BJ (cell line): ENCODE data around the gene GPR107. TPM values are rescaled to one million over a fixed set of nuclear protein-coding genes. Genes with fewer than 3 reads are reported as not detected.

Experiments
- CTCF ChIA-PET: fragments of 350-600 bp; formaldehyde crosslinking; extraction: SDS; loops from one replicate; lab custom pipeline; 2021; ENCODE audit warnings: antibody characterized with exemption, inconsistent platforms; lab: Yijun Ruan, JAX
- POLR2A ChIA-PET: fragments of 300-600 bp; sonication (Branson Sonifier 250); formaldehyde crosslinking; extraction: SDS; loops from one replicate; lab custom pipeline; 2021; ENCODE audit warnings: antibody characterized with exemption; lab: Charles Lee
- DNase-seq: peaks from one replicate; pipeline ENCODE4 v3.0.0-alpha.2; 2011; ENCODE audit warnings: low read depth
- H3K27me3 ChIP-seq: 2 replicates; pipeline ENCODE4 v1.6.0; 2011; ENCODE audit warnings: low read length; ENCODE audit not compliant: control insufficient read depth, insufficient read depth
- H3K36me3 ChIP-seq: 2 replicates; pipeline ENCODE4 v1.5.1; 2011; ENCODE audit warnings: low read length; ENCODE audit not compliant: control insufficient read depth, insufficient read depth
- H3K4me3 ChIP-seq: 2 replicates; pipeline ENCODE4 v1.5.1; 2011; ENCODE audit warnings: low read depth, mild to moderate bottlenecking, control low read depth, low read length
- polyA plus RNA-seq: library from polyadenylated mRNA; depleted of rRNA; stranded (reverse); fragments of >200 nt; gene quantifications from 2 replicates; pipeline ENCODE4 v1.2.3, GENCODE V29; 2011
- TF ChIP-seq, protein P1 (sequence below): IDR thresholded peaks from 2 replicates; pipeline ENCODE4 v1.5.1; 2011; ENCODE audit warnings: low read depth, mild to moderate bottlenecking, control low read depth, inconsistent platforms, low read length, moderate library complexity; ENCODE audit not compliant: insufficient read depth

The GPR107 gene
- polyA plus RNA-seq, 1 experiment = 32.5 TPM

DNA sequence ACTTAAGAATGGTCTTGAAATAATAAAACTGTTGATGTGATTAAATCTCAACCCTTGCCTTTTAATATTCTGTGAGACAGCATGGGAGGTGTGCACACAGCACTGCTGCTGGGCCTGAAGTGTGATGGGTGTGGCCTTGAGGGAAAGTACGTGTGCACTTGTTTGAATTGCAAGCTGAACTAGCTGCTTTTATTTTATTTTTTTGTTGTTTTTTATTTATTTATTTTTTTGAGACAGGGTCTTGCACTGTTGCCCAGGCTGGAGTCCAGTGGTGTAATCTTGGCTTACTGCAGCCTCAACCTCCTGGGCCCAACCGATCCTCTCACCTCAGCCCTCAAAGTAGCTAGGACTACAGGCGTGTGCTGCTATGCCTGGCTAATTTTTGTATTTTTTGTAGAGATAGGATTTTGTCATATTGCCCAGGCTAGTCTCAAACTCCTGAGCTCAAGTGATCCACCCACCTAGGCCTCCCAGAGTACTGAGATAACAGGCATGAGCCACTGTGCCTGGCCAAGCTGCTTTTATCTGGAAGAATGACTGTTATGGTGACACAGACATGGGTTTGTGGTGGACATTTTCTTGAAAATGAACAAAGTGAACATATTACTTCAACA lies 58.9 kb downstream of the GPR107 start:
- TF ChIP-seq, protein P1, sequence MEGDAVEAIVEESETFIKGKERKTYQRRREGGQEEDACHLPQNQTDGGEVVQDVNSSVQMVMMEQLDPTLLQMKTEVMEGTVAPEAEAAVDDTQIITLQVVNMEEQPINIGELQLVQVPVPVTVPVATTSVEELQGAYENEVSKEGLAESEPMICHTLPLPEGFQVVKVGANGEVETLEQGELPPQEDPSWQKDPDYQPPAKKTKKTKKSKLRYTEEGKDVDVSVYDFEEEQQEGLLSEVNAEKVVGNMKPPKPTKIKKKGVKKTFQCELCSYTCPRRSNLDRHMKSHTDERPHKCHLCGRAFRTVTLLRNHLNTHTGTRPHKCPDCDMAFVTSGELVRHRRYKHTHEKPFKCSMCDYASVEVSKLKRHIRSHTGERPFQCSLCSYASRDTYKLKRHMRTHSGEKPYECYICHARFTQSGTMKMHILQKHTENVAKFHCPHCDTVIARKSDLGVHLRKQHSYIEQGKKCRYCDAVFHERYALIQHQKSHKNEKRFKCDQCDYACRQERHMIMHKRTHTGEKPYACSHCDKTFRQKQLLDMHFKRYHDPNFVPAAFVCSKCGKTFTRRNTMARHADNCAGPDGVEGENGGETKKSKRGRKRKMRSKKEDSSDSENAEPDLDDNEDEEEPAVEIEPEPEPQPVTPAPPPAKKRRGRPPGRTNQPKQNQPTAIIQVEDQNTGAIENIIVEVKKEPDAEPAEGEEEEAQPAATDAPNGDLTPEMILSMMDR = no peak
- no peak for DNase-seq
- ChIA-PET POLR2A (no interaction called here), CTCF (interaction anchor here (0.6 to 1.6 kb wide), 3 partner anchors 9 to 130 kb away, joined by 3 to 5 read pairs (median 3); no protein-coding TSS in a partner anchor)
- H3K36me3 ChIP-seq = peaks cover 9% of the 10 kb centered on the region
- no peak overlapping the region for H3K4me3 ChIP-seq
- no peaks in the 10 kb centered on the region for H3K27me3 ChIP-seq

DNA sequence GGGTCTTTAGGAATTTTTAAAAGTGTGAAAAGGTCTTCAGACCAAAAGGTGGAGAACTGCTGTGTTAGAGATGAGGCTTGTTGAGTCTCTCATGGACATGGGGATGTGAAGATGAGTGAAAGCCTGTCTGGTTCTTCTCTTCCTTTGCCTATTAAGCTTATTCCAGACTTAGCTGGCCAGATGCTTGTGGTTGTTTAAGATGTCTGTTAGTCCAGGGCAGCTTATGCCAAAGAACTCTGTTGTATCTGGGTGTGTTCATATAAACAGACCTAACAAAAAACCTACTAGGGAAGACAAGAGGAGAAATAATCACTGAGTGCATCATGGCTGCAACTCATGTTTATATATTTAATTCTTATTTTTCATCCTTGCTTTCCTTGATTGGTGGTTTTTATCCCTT lies 61.0 kb downstream of the GPR107 start:
- Histone ChIP-seq H3K27me3 (no peaks in the 10 kb centered on the region), H3K4me3 (no peak overlapping the region), H3K36me3 (peaks cover 9% of the 10 kb centered on the region)
- ChIA-PET POLR2A (no interaction called here), CTCF (interaction anchor here (0.6 to 1.5 kb wide), 3 partner anchors 121 to 129 kb away, joined by 3 to 4 read pairs (median 3); no protein-coding TSS in a partner anchor)
- DNase-seq = no peak
- TF ChIP-seq, protein P1 = no peak

DNA sequence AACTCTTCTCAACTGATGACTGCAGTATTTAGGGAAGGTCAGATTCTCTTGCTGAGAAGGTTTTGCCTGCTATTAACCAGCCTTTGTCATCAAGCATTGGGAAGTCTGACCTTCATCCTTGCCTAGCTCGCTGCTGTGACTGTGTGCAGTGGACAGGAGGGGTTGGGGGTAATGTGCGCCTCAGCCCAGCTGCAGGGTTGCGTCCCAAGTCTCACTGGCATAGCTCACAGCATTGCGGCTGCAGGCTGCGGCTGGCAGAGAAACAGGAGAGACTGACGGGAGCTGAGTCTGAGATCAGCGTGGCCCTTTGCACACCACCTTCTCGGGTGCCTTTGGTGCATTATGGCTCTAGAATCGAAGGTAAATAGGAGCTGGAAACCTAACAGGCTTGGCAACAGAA lies 62.6 kb downstream of the GPR107 start:
- Histone ChIP-seq H3K36me3 (peaks cover 9% of the 10 kb centered on the region), H3K27me3 (no peaks in the 10 kb centered on the region), H3K4me3 (no peak overlapping the region)
- DNase-seq = no peak
- TF ChIP-seq, protein P1 = no peak
- POLR2A ChIA-PET = no interaction called here
- CTCF ChIA-PET = interaction anchor here (1.1 to 5.2 kb wide), 3 partner anchors 9 to 120 kb away, joined by 6 to 28 read pairs (median 8); no protein-coding TSS in a partner anchor

DNA sequence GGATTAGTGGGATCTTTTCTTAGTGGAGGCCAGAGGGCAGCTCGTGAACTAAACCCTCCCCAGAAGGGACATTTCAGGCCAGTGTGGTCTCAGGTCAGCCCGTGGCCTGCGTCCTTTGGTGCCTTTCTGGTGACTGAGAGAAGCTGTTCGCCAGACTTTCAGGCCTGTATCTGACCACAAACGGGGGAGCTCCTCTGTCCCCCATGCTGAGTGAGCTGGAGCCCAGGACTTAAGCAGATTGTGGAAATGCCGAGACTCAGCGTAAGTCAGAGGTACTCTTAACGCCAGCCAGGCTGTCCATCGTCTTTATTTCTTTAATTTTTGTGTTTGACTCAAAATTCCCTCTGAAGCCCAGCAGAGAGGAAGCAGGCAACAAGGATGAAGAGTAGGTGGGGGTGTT lies 63.7 kb downstream of the GPR107 start:
- no peak overlapping the region for H3K4me3 ChIP-seq
- POLR2A ChIA-PET = no interaction called here
- H3K36me3 ChIP-seq = peaks cover 9% of the 10 kb centered on the region
- CTCF ChIA-PET = interaction anchor here (0.7 to 5.2 kb wide), 3 partner anchors 10 to 119 kb away, joined by 3 to 28 read pairs (median 8); no protein-coding TSS in a partner anchor
- TF ChIP-seq, protein P1 = no peak
- DNase-seq = no peak
- H3K27me3 ChIP-seq = no peaks in the 10 kb centered on the region

DNA sequence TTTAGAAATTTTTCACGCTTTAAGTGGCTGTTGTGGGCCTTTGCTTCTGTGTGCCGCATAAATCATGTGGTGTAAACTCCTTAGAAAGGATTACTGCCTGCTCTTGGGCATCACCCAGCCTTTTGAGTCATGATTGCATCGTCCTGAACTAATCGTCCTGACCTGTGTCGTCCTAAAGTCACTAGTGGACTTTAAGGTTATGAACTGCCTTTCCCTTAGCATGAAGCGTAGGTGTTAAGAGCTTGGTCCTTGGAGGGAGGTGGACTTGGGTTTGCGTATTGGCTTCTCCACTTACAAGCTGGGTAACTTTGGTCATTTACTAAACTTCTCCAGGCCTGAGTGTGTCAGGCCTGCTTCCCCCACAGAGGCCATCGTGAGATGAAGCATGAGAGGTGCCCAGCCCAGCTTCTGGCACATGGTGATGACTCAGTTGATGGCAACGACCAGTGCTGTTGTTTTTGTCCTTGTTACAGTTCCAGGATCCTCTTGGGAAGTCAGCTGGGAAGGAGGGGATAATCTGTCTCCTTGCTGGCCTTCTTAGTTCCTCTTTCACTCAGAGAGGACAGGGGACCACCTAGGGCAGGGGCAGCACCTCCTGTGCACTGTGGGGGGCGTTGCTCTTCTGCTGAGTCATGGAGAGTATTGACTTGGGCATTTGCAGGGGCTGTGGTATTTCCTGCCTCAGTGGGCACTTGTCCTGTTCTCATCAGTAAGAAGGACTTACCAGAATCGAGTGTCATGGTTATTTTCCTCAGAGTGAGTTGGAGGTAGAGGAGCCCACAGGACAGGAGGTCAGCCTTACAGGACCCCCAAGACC lies 64.3 kb downstream of the GPR107 start:
- TF ChIP-seq, protein P1 = no peak
- Histone ChIP-seq H3K27me3 (no peaks in the 10 kb centered on the region), H3K4me3 (no peak overlapping the region), H3K36me3 (peaks cover 9% of the 10 kb centered on the region)
- CTCF ChIA-PET = interaction anchor here (0.7 to 5.2 kb wide), 3 partner anchors 11 to 118 kb away, joined by 3 to 28 read pairs (median 8); no protein-coding TSS in a partner anchor
- no peak for DNase-seq
- POLR2A ChIA-PET = no interaction called here
